GM19043 (cell line): ENCODE data around the gene BARX2.
A peak's percentile ranks its signal among the peaks of the same experiment; 100 is the strongest.
"Not testable (repeated sequence)": the region's sequence is repeated elsewhere in the genome, so short reads cannot be mapped to it uniquely, and the experiment has no call there.

Experiments used
- ATAC-seq: cut with Tn5 transposase; IDR thresholded peaks from one replicate; pipeline ENCODE4 v1.9.1; 2021; ENCODE audit warnings: low read depth; ENCODE audit not compliant: unreplicated experiment

The BARX2 gene, protein sequence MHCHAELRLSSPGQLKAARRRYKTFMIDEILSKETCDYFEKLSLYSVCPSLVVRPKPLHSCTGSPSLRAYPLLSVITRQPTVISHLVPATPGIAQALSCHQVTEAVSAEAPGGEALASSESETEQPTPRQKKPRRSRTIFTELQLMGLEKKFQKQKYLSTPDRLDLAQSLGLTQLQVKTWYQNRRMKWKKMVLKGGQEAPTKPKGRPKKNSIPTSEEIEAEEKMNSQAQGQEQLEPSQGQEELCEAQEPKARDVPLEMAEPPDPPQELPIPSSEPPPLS

DNA sequence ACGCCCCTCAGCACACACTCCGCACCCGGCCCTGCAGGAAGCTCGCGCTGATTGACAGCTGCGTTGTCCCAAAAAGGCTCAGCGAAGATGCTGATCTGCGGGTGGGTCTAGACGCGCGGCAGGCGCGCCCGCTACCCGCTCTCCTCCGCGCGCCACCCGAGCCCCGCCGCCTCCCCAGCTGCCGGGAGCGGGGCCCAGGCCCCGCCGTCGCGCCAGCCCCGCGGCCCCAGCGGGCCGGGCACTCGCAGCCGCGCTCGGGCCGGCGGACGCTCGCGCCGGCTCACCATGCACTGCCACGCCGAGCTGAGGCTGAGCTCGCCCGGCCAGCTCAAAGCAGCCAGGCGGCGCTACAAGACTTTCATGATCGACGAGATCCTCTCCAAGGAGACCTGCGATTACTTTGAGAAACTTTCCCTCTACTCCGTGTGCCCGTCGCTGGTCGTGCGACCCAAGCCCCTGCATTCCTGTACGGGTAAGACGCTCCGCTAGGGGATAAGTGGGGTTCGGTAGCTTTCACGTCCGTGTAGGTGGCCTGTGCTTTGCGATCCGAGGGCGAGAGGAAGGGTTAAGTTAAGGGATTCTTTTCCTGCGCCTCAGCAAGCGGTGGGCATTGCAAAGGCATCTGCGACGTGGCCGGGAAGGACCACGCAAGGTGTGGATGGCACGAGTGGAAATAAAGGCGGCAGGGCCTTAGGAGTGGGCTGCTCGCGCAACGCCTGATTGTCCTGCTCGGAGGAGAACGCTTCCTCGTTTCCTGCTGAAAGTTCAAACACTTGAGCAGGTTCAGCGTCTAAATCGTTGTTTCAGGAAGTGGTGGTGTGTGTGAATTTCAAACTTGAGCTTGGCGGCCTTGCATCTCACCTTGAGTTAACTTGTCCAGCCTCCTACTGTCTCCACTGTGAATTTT, at the start of gene BARX2:
TSS of gene BARX2 (plus strand) at position 98 of the 907 bp plus-strand sequence. CDS start at position 286, 188 bp downstream.
- ATAC-seq: no peak

DNA sequence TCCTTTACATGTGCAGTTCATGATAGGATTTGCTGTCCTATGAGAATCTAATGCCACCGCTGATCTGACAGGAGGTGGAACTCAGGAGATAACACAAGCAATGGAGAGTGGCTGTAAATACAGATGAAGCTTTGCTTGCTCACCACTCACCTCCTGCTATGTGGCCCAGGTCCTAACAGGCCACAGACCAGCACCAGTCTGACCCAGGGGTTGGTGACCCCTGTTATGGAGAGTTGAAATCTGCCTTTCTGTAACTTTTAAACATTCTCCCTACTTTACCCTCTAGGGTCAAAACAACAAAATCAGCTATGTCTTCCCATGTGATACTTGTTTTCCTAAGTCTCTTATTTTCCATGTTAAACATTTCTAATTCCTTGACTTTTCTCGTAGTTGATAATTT, 48.7 kb upstream of the BARX2 start:
- no peak for ATAC-seq

DNA sequence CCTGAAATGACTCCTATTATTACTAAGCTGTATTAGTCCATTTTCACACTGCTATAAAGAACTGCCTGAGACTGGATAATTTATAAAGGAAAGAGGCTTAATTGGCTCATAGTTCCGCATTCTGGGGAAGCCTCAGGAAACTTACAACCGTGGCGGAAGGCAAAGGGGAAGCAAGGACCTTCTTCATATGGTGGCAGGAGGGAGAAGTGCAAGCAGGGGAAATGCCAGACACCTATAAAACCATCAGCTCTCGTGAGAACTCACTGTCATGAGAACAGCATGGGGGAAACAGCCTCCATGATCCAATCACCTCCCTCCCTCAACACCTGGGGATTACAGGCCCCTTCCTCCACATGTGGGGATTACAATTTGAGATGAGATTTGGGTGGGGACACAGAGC, 47.9 kb upstream of the BARX2 start:
- not testable (repeated sequence) for ATAC-seq

DNA sequence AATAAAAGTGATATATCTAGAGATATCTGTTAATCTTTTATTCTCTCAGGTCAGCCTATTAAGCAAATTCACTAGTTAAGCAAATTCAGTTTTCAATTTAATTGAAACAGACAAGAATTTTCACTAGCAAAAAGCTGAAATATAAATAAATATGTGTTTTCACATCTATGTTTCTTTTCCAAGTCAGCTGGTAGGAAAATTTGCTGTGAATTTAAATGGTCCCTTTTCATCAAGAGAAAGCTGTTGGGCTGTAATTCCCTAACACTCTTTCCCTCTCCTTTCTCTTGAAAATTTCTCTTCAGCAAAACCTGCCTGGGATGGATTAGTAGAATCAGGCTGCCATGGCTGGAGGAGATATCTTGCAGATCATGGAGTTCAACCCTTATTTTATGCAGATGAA, 46.9 kb upstream of the BARX2 start:
- ATAC-seq: no peak

DNA sequence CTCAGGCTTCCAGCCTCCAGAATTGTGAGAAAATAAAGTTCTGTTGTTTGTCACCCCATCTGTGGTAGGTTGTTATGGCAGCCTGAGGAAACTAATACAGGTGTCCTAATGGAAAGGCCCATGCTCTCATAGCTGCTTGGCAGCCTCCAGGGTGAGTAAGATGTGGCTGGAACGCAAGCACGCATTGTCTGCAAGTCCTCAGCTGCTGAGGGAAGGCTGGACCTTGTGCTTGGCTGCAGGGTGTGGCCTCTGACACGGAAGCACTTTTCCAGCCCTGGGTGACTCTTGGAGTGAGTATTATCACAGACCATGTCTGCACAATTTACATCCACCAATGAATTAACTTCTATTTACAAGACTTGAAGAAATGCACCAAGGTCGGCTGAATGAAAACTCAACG, 44.4 kb upstream of the BARX2 start:
- ATAC-seq: no peak

DNA sequence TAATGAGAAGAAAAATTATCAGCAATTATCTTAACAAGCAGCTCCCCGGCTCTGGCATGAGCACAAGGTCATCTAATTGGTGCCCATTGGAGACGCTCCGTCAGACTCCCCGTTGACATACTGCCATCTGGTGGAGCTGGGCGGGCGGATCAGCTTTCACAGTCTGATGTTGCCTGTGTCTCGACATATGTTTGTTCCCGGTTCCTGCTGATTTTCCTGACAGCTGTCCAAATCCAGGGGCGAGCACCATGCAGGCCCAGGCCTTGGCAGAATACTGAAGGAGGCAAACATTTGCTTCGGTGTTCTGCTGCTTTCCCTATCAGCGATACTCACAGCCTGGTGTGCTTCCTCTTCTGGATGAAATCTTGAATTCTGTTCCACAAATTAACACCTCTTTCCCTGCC, 43.8 kb upstream of the BARX2 start:
- ATAC-seq: peak; percentile 82

DNA sequence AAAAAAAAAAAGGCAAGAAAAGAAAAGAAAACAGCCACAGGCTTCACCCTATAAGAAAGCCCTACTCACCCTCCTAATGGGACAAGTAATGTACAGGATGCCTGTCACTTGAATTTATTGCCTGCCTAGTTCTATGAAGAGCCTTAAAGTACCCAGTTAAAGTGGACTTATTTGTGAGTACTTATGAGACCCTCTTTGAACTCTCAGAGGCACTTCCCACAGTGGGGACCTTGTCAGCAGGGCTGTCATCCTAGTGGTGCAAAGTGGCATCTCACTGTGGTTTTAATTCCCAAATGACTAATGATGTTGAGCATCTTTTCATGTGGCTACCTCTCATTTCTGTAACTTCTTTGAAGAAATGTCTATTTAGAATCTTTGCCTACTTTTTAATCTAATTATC, 41.8 kb upstream of the BARX2 start:
- no peak for ATAC-seq

DNA sequence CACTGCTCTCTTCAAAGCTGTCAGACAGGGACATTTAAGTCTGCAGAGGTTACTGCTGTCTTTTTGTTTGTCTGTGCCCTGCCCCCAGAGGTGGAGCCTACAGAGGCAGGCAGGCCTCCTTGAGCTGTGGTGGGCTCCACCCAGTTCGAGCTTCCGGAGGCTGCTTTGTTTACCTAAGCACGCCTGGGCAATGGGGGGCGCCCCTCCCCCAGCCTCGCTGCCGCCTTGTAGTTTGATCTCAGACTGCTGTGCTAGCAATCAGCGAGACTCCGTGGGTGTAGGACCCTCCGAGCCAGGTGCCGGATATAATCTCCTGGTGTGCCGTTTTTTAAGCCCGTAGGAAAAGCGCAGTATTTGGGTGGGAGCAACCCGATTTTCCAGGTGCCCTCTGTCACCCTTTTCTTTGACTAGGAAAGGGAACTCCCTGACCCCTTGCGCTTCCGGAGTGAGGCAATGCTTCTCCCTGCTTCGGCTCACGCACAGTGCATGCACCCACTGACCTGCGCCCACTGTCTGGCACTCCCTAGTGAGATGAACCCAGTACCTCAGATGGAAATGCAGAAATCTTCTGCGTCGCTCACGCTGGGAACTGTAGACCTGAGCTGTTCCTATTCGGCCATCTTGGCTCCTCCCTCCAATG, 31.2 kb upstream of the BARX2 start:
- ATAC-seq: not testable (repeated sequence)

DNA sequence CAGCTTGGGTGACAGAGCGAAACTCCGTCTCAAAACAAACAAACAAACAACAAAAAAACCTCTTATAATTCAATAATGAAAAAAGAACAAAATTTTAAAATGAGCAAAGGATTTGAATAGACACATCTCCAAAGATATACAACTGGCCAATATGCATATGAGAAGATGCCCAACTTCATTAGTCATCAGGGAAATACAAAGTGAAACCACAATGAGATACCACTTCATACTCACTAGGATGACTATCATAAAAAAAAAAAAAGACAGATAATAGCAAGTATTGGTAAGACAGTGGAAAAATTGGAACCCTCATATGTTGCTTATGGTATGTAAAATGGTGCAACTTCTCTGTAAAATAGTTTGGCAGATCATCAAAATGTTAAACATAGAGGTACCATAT, 28.7 kb upstream of the BARX2 start:
- no peak for ATAC-seq

DNA sequence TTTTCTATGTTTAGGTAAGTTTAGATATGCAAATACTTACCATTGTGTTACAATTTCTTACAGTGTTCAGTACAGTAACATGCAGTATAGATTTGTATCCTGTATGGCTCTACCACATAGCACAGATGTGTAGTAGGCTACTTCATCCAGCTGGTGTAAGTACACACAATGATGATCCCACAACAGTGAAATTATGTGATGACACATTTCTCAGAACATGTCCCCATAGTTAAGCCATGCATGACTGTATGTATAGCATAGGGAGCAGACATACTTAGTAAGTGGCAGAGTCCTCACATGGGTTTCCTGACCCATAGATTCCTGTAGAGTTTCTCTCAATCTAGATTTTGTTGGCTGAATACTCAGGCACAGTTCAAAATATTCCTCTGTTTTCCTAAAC, 26.8 kb upstream of the BARX2 start:
- no peak for ATAC-seq

DNA sequence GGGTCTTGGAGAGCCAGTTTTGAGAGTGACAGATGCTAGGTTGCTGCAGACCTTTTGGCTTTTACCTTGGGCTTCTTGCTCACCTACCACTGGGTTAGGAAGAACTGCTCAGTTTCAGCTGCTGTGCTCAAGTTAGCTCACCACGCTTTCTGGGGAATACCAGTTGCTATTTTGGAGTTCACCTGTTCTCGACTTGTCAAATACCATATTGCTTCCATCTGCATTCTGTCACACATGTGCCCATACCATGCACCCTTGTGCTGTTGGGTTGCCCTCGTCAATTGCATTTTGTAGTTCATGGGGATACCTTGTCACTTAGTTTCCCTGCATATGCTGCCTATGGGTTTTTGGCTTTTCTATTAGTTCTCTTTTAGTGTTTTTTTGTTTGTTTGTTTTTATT, 23.0 kb upstream of the BARX2 start:
- ATAC-seq: no peak

DNA sequence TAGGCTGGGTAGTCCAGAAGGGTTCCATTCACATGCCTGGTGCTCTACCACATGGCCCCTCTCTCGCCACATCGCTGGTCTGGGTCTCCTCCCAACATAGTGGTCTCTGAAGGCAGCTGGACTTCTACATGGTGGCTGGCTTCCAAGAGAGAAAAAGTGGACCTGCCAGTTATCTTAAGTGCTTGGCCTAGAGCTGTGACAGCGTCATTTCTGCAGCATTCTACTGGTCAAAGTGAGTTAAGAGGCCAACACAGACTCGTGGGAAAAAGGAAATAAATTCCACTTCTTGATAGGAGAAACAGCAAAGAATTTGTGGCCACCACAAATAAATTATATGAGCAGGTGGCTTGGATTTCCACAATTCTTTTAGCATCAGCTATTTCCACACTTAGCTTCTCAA, 21.0 kb upstream of the BARX2 start:
- ATAC-seq: no peak

DNA sequence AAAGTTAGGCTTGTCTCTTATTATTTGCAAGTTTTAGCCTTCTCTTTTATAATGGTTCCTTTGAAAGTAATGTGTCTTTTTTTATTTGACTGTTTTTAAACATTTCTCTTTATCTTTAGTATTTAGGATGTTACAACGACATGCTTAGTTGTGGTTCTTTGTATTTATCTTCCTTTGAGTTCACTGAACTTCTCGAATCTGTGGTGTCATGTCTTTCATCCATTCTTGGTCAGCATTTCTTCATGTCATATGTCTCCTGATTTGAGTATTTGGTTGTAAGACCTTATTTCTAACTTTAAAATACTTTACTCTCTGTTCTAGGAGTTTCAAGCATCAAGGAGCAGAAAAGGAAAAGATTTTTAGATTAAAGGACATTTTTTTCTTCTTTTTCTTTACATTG, 15.9 kb upstream of the BARX2 start:
- no peak for ATAC-seq

DNA sequence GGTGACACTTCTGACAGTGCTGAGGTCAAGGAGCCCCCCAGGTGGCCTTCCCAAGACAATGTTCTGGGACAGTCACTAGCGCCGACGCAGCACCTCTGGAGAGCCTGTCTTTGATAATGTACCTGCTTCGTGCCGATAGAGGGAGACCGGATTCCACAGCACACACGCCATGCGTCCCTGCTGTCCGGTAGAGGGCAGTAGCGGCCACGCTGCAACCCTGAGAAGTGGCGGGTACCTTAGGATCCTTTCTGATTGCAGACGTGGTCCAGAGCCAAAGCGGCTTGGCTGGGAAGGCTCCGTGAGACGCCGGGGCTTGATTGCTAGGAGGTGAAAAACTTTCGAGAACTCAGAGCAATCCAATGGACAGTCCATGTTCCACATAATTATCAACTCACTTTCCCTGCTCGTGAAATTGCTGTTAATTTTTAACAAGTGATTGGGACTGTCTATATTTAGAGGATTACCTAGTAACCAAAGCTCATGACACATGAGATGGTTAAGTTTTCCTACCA, 11.4 kb upstream of the BARX2 start:
- ATAC-seq: peak; percentile 100

DNA sequence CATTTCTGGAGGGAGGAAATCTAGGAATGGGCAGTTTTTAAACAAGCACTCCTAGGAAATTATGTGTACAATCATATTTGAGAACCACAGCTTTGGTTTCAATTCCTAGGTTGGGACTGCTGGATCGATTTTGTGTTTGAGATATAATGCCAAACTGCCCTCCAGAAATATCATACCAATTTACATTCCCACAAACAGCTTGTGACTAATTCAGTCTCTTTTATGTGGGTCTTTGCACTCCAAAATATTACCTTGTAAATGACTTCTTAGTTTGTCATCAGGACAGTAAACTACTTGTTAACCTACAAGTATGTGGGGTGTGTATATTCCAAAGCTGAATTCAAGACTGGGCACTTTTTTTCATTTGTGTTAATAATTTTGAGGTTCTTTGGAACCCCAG, 9.8 kb upstream of the BARX2 start:
- ATAC-seq: no peak

DNA sequence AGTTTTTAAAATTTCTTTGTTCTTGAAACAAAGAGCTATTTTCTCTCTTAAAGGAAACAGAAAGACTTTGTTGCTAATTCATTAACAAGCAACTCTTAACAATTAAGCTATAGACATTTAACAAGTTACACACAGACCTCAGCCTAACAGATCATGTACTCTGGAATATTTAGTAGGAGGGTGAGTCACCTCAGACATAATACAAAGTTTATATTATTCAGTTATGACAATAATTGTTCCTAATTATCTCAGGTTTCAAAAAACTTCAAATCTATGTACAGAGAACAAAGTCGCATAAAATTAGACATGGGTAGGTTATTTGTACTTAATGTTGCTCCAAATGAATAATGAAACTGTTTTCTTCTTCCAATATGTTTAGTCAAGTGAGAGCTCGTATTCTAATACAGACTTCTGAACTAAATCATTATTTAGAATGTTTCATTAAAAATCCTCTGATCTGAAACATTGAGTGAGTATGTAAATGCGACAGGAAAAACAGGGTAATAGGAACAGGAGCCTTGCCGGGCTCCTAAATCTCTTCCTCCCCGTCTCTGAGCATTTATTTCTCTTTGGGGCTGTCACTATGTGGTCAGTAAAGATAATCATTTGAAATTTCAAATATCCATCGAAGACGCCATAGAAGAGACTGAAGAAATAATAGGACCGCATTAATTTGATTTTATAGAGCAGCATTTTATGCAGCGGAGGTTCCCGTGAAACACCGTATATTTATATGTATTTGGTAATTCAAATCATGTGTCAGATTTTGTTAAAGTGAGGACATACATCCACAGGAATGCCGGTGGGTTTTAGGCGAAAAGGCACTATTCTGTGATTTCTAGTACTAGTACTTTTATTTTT, 8.7 kb upstream of the BARX2 start:
- no peak for ATAC-seq

DNA sequence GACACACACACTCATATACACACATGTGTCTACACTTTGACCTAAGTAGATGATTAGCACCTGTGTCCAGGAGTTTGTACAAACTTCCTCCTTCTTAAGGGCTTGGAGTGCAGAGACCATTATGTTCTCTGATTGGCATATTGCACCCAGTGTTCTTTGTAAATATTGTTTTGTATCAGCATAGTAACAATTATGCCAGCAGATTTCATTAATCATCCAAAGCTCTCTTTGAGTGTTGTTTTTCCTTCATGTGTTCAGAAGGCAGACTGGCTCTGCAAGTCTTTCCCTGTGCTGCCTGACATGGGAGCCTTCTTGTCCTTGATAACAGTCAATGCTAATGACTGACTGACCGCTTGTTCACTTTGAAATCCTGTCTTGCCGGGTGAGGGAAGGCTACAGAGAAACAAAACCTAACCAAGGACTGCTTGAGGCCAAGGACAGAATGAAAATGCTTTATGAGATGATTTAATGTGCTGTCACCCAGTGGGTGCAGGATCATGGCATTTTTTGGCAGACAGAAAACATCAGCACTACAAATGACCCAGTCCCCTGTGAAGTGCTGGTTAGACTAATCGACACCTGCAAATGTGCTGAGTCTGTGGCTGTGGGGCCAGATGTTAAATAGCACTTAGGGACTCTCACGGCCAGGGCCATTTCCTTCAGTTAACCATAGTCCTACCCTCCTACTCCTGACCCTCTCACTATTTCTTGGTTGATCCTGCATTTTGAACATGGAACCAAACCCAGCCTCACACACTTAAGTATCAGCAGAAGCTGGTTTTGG, 6.6 kb upstream of the BARX2 start:
- no peak for ATAC-seq

DNA sequence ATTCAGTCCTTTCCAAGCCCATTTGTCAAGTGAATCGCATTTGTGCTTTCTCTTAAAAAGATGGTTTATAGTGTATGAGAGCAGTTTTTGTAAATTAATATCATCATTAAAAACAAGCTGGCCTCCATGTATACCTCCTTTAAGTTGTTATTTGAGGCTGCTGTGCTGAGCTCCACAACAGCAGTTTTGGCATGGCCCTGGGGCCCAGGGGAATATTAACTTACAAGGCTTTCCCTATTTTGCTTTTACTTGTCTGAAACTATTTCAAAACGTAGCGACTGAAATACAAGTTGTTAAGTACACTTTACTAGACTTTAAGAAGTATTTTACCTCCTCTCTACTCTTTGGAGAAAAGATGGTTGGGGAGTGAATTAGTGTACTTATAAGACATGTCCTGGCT, 4.9 kb upstream of the BARX2 start:
- ATAC-seq: no peak

DNA sequence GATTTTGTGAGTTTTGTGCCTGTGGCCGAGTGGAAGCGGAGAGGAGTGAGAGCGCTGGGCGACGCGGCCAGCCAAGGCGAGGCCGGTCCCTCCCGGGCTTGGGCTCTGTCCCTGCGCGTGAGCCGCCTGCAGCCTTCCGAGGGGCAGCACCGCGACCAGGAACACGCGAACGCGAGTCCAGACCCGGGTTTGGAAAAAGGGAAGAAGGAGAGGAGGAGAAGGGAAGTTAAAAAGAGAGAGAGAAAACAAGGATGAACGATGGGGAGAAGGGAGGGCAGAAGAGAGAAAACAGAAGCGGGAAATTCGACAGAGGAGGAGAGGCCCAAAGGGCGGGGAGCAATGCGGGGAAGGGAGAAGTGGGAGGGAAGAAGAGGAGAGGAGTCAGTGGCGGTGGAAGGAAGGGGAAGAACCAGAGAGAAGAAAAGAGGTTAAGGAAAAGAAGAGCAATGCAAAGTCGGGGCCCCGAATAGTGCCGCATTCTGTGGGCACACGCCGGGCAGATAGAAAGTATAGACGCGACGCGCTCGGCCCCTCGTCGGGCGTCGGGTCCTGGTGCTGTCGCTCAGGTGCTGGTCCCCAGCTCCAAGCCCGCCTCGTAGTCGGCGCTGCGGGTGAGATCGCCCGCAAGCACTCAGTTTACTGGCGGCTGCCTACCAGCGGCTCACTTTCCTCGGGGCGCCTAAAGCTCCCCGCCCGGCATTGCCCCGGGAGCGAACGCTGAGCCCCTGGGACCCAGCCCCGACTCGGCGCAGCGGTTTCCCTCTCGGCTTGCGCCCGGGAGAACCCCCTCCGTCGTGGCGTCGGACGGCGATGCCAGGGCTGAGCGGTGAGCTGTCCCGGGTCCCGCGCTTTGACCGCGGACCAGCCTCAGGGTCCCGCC, 2.8 kb upstream of the BARX2 start:
- ATAC-seq: no peak
